AG09319 (cell line): ENCODE results near the gene PLXNC1.
A peak's percentile ranks its signal among the peaks of the same experiment; 100 is the strongest.

Source experiments
- DNase-seq: peaks from one replicate; pipeline ENCODE4 v3.0.0-alpha.2; 2010; ENCODE audit warnings: low read depth; ENCODE audit errors: extremely low read depth
- TF ChIP-seq, protein P1 (sequence below): IDR thresholded peaks from 2 replicates; pipeline ENCODE4 v1.5.1; 2011; ENCODE audit warnings: low read depth, mild to moderate bottlenecking, inconsistent platforms, low read length, moderate library complexity

Gene PLXNC1

GRCh38 chr12:94133964-94134795 lies 14.2 kb upstream of the PLXNC1 start:
- TF ChIP-seq, protein P1, sequence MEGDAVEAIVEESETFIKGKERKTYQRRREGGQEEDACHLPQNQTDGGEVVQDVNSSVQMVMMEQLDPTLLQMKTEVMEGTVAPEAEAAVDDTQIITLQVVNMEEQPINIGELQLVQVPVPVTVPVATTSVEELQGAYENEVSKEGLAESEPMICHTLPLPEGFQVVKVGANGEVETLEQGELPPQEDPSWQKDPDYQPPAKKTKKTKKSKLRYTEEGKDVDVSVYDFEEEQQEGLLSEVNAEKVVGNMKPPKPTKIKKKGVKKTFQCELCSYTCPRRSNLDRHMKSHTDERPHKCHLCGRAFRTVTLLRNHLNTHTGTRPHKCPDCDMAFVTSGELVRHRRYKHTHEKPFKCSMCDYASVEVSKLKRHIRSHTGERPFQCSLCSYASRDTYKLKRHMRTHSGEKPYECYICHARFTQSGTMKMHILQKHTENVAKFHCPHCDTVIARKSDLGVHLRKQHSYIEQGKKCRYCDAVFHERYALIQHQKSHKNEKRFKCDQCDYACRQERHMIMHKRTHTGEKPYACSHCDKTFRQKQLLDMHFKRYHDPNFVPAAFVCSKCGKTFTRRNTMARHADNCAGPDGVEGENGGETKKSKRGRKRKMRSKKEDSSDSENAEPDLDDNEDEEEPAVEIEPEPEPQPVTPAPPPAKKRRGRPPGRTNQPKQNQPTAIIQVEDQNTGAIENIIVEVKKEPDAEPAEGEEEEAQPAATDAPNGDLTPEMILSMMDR, result peak; percentile 69
- peak; percentile 35 for DNase-seq

- TF ChIP-seq, protein P1, result no peak
Observed at GRCh38 chr12:94135896-94136295, 12.5 kb upstream of the PLXNC1 start.

GRCh38 chr12:94139816-94140215 lies 8.6 kb upstream of the PLXNC1 start:
- no peak for DNase-seq
- TF ChIP-seq, protein P1, result no peak

More at GRCh38 chr12:94135896-94136295, 12.5 kb upstream of the PLXNC1 start:
- no peak for DNase-seq

- DNase-seq, result no peak
- TF ChIP-seq, protein P1, result peak; percentile 35
Observed at GRCh38 chr12:94140556-94140955, 7.8 kb upstream of the PLXNC1 start.

DNA sequence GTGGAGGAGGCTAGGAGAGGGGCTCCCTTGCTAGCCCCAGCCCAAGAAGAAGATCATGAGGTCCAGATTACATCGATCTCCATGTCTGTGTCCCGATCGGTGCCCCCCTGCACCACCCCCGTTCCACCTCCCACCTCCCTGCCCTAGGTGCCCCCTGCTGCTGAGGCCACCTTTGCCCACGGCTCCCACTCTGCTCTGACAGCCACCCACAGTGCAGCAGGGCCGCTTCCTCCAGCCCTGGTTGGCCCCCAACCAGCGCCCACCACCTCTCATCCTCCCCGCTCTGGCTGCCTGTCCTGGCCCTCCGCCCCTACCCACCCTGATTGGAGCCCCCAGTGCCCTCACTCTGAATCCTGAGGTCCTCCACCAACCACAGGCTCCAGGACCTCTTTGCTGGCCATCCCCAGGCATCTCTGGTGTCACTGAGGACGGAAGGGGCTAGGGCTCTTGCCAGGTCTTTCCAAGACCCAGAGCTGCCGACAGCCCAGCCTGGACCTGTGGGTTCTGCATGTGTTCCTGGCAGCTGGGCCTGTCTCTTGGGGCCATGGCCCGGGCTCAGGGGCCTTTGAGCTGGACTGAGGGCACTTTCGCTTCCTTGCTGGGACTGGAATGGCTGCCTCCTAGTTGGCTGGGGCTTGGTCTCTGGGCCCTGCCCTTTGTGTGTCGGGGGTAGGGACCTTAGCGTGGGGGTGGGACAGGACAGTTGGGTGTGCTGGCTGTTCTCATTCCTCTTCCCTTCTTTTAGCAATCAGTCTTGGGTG lies 7.2 kb upstream of the PLXNC1 start:
- no peak for DNase-seq

GRCh38 chr12:94141892-94142291 lies 6.5 kb upstream of the PLXNC1 start:
- TF ChIP-seq, protein P1, result no peak
- no peak for DNase-seq

More for the DNA sequence above, 7.2 kb upstream of the PLXNC1 start:
- TF ChIP-seq, protein P1, result no peak

DNA sequence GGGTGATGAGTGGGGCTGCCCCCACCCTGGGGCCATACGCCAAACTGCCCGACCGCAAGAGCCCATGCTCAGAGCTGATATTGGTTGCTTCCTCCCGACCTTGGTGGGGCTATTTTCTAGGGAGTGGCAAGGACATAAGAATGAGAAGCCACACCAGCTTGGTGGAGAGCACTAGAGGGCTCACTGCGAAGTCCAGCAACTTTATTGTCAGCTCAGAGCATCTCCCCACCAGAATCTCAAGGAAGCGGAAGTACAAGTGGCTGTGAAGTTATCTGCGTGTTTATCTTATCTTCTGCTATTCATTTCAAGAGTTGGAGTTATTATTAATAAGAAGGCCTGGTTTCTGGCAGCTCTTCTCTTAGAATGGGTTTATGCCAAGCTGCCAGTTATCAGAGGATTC lies 4.9 kb upstream of the PLXNC1 start:
- no peak for DNase-seq
- TF ChIP-seq, protein P1, result no peak
